Activated naive CD4-positive, alpha-beta T cell treated with Interleukin-2 at 50 U/mL for 16 hours (primary cell): Measurements from ENCODE around the gene PIGN.
"Not testable (repeated sequence)": the region's sequence is repeated elsewhere in the genome, so short reads cannot be mapped to it uniquely, and the experiment has no call there.

ENCODE experiments used
- DNase-seq: peaks from one replicate; pipeline ENCODE4 v3.0.0-alpha.2; 2020

The PIGN gene

DNA sequence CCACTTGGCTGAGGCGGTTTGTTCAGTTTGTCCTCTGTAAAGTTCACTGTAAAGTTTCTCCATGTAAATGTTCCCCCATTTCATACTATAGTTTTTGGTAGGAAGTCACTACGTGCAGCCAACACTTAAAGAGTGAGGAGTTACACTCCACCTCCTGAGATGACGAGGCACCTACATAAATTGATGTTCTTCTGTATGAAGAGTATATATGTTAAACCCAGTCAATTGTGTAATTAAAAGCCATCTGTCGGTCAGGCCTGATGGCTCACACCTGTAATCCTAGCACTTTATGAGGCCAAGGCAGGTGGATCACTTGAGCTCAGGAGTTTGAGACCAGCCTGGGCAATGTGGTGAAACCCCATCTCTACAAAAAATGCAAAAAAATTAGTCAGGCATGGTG, 7.6 kb downstream of the PIGN start:
- no peak for DNase-seq

DNA sequence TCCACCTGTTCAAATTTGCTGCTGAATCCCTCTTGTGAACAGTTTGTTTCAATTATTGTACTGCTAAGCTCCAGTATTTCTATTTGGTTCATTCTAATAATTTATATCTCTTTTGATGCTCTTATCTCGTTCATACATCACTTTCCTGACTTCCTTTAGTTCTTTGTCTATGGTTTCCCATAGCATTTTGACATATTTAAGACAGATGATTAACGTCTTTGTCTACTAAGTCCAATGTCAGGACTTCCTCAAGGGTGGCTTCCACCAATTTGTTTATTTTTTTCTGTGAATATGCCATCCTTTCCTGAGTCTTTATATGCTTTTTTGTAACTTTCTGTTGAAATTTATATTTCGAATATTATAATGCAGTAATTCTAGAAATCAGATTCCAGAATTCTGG, 9.6 kb downstream of the PIGN start:
- no peak for DNase-seq

DNA sequence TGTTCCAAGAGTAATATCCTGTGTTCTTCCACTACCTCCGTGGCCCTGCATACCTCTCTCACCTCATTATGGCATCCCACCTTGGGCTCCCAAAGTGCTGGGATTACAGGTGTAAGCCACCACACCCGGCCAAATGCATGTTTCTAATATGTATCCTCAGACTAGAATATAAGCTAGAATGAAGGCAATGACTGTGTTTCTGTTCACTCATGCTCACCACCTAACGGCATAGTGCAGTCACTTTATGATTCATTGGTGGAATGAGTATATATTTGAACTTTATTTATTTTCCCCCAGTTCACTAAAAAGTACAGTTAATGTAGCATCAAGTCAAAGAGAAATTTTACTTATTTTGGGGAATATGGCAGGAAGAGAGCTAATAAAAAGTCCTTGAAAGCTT, 11.3 kb downstream of the PIGN start:
- DNase-seq, result no peak

- no peak for DNase-seq
Observed at GRCh38 chr18:62172298-62172697, 14.6 kb downstream of the PIGN start.

DNA sequence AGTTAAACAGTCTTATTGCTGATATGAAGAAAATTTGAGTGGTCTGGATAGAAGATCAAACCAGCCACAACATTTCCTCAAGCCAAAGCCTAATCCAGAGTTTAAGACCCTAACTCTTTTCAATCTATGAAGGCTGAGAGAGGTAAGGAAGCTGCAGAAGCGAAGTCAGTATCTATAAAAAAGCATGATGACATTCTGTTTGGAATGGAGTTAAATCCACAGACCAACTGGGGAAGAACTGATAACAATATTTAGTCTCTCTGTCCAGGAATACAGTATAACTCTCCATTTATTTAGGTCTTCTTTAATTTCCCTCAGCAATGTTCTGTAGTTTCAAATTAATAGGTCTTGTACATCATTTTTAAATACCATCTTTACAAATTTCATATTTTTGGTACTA, 16.0 kb downstream of the PIGN start:
- no peak for DNase-seq

- not testable (repeated sequence) for DNase-seq
Observed at GRCh38 chr18:62166524-62166923, 20.3 kb downstream of the PIGN start.

DNA sequence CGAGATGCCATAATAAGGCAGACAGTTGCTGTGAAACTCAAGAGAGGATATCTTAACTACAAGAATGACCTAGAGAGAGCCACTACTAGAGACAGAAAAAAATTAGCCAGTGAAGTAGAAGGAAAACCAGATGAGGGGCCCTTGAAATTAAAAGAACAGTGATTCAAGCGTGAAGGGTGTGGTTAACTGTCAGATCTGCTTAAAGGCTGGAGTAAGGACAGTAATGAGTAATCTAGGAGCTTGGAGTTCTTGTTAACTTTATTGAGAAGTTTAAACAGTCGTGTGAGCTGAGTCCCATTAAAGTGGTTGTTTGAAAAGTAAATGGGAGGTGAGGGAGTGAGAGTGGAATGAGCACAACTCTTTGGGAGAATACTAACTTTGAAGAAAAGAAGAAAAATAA, 21.3 kb downstream of the PIGN start:
- DNase-seq, result no peak

- no peak for DNase-seq
Observed at GRCh38 chr18:62164855-62165487, 21.9 kb downstream of the PIGN start.

DNA sequence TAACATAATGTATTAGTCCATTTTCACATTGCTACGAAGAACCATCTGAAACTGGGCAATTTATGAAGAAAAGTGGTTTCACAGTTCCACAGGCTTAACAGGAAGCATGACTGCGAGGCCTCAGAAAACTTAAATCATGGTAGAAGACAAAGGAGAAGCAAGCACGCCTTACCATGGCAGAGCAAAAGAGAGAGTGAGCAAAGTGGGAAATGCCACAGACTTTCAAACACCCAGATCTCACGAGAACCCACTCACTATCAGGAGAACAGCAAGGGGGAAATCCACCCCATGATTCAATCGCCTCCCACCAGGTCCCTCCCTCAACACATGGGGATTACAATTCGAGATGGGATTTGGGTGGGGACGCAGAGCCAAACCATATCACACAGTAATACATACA, 22.5 kb downstream of the PIGN start:
- no peak for DNase-seq

DNA sequence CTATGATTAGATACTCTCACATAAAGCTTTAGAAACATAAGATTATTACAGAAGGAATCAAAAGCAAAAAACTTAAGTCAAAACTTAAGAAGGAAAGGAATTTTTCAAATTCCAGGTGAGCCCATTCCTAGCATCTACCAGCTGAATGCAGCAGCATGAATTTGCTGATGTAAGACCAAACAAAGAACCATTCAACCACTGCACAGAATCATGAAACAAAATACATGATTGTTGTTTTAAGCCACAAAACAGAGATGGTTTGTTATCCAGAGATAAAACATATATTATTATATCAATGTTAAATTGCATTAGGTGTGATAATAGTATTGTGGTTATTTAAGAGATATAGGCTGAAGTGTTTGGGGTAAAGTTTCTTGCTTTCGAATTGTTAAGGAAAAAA, 29.0 kb downstream of the PIGN start:
- DNase-seq, result no peak

DNA sequence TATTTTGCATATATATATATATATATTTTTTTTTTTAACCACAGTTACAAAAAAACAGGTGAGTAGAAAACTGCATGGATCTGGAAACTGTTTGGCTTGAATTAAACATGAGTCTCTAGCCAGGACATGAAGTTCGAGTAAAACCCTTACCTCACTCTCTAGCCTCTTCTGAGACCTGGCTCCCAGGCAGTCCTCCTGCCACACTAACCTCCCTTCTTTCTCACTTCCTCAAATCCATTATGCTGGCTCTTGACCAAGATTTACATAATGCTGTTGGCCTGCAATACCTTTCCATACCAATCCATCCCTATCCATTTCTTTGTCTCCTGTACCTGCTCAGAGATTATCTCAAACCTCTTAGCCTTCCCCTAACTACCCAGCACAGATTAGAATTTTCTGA, 34.0 kb downstream of the PIGN start:
- no peak for DNase-seq

DNA sequence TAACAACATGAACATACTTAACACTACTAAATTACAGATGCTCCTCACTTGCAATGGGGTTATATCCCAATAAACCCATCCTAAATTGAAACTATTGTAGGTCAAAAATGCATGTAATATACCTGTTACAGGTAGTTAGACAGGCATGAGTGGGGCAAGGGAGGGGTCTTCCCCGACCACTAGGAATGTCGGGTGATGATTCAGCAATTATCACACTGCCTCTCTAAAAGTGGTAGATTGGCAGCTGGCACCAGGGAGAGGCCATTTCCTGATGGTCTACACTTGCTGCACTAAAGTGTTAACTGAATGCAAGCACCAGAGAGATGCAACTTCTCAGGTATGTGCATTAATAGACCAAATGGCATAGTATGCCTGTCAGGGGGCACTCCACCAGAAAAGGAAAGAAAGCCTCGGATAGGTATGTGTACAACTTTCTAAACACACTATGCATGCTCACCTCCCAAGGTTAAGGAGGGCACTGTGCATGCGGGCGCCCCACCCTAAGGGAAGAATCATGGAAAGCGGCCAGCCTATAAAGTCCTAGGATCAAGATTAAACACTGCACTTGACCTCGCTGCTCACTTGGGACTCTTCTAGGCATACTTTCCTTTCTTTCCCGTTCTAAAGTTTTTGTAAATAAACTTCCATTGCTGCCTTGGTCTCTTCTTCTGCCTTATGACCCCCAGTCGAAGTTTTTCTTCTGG, 35.6 kb downstream of the PIGN start:
- DNase-seq, result no peak

DNA sequence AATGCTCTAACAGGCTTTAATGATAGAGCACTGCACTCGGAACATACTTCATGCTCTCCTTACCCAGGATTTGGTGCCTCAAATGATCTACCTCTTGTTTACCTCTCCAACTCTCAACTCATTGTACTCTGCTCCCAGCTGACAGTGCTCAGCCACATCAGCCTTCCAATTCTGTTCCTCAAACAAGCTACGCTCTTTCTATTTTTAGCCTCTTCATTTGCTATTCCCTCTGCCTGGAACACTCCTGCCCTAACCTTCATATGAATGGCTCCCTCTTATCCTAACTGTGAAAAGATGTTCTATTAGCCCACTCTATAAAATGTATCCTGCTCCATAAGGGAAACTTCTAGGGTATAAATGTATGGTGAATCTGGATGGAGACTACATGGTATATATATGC, 42.5 kb downstream of the PIGN start:
- DNase-seq, result no peak

- DNase-seq, result no peak
Observed at GRCh38 chr18:62140259-62140658, 46.6 kb downstream of the PIGN start.

DNA sequence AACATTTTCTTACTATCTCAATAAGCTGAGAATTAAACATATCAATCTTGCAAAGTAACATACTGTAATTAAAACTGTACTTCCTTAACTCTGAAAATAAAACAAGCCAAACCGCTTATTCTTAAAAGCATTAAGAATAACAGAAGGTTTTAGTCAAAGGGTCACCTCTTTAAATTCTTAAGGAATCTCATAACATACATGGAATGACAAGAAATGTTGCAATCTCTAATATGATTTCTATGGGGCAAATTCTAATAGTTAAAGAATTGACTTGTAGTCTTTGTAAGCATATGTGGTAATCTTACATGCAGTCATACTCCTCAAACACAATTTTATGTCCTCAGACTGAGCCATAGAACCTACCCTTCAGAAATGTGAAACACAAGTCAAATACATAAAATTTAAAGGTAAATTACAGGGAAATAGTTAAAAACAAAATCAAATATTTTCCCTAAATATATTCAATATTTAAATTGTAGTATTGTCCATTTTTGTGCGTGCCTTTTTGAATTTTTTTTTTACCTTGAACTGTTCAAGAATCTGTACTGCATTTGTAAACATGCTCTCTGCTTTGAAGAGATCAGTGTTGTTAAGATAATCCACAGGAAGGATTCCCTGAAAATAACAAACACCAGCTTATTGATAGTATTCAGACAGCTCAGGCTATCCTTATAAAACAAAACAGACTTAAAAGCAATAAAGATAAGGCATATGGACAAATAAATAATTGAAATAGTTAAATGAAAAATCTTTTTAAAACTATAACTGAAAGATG, 48.2 kb downstream of the PIGN start:
- no peak for DNase-seq

DNA sequence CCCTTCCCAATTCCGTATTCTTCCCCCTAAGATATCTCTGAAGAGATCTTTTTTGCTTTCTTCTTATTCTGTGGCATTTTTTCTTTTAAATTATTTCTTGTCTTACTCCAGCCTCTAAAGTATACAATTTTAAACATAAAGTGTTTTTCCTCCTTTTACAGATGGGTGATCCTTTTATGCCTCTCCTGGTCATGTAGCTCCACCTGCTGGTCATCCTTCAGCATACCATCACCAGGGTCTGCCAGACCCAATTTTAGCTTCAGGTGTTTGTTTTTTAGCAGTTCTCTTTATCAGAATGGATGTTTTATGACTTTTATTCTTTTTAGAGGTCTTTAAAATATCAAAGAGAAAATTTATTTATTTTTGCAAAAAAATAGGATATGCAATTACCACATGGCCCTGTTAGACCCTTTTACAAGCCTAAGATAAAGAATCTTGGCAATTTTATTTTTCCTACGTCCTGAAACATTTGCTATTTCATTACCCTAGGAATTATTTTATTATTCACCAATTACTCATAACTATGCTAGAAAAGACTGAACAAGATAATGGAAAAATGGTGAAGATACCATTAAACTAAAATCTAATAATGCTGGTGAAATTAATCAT, 55.5 kb downstream of the PIGN start:
- DNase-seq, result peak; percentile 61

- DNase-seq, result no peak
Observed at GRCh38 chr18:62128157-62128556, 58.7 kb downstream of the PIGN start.

DNA sequence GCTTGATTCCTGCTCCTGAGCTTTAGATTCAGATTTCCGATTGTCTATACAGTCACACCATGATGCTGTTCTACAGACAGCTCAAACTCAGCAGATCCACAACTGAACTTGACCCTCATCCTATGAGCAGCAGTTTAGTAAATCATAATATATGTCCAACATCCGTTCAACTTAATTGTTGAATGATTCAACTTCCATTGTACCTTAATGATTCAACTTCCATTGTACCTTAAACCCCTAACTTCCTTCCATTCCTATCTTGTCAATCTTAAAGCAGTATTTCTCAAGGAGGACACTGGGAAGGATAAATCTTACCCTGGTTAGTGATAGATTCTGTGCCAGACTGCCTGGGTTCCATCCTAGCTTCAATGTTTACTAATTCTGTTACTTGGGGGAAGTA, 60.1 kb downstream of the PIGN start:
- no peak for DNase-seq

- no peak for DNase-seq
Observed at GRCh38 chr18:62125702-62126101, 61.2 kb downstream of the PIGN start.

DNA sequence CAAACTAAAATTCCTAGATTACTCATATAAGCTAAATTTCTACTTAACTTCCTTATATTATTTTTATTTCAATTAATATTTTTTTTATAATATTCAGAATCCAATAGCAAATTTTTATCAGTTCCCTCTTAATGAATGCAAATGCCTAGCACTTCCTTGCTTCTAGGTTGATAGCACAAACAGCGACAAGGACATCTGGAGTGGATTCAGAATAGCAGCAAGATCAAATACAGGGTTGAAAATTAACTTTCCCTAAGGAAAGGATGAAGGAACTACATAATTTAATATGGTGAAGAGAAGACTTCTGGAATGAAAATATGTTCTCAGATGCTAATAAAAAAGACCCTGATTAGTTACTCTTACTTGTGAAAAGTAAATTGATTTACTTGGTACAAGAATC, 64.5 kb downstream of the PIGN start:
- DNase-seq, result no peak

DNA sequence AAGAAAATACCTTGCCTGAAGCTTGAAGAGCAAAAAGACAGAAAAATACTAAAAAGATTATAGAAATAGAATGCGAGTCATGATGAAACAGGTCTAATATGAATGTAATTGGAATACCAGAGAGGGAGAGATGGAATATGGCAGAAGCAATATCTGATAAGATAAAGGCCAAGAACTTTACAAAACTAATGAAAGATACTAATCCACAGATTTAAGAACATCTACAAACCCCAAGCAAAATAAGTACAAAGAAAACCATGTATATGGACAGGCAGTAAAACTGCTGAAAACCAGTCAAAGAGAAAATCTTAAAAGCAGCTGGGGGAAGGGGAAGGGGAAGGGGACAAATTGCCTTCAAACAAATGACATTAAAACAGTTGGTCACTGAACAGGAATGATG, 67.0 kb downstream of the PIGN start:
- DNase-seq, result no peak

DNA sequence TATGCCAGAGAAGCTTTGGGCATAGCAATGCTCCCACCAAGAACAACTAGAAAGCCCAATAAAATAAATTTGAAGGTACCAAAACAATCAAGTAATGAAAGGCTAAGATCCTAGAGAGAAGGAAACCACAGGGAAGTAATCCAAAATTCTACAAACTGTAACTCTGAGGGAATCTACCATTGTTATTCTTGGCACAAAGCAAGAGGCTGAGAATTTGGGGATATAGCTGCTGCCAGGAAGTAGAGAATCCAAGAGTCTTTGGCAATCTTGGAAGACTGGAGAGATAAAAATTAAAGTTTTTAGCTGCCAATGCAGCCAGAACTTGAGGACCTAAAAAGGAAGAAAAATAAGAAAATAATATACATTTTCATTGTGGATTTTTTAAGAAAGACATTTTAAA, 68.5 kb downstream of the PIGN start:
- no peak for DNase-seq

- no peak for DNase-seq
Observed at GRCh38 chr18:62109676-62110075, 77.2 kb downstream of the PIGN start.

DNA sequence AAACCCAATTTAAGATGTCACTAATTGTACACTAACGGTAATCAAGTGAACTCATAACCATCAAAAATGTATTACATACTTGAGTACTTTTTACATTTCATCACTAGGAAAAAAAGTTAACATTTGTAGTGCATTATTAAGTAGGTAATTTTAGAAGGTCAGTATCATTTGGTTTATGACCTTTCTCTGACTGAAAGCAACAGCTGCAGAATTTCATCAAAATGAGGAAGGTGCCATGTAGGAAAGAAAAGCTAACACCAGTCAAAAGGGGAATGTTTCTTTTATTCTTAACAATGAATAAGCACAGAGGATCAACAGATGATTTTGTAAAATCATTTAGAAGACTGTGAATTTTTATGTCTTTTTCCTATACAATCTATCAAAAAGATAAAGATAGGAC, 79.0 kb downstream of the PIGN start:
- DNase-seq, result no peak
